Measurements from ENCODE around the gene CLGN.

Gene CLGN

GRCh38 chr4:140382732-140383131, 44.7 kb downstream of the CLGN start:
- DNase-seq (ENCODE audit: low read depth in 1 of 2, low spot score in 1 of 2), result no peak

- DNase-seq (ENCODE audit: low read depth in 1 of 2, low spot score in 1 of 2), result no peak
Measured at GRCh38 chr4:140374130-140374477, 53.3 kb downstream of the CLGN start.

DNA sequence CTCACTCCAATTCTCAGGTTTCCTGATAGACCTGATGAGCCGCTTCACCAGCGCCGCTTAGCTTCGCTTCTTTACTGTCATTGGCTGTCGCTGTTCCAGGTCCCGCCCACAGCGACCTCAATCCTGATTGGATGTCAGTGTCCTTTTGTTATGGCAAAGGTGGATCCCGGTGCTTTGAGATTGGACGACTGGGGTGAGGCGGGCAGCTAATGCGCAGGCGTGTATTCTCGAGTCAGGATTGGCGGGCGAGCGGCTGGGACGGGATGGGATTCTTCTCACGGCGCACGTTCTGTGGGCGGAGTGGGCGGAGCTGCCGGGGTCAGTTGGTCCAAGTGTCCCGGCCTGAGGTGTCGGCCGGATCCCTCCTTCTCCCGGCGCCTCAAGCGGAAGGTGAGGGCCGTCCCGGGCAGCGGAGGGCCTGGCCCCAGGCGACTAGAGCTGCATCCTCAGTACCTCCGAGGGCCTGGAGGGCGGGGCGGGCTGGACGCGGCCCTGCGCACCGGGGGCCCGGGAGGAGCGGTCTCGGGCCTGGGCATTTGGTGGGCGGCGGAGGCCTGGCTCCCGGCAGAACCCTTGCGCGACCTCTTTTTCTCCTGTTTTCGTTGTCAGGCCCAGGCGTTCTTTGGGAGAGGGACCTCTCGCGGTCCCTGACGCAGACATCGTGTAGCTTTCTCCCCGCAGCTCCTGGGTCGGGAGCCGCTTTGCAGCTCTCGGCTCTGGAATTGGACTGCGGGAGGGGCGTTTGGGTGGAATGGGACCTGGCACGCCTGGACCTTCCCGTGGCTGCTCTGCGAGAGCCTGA, 53.9 kb downstream of the CLGN start, which contains the start of gene SCOC:
Gene SCOC (plus strand): TSS at position 319 of the 802 bp plus-strand sequence. CDS start 5,525 bp downstream, outside the sequence.
- peak; percentile 87 to 91 for DNase-seq (ENCODE audit: low read depth in 1 of 2, low spot score in 1 of 2)

DNA sequence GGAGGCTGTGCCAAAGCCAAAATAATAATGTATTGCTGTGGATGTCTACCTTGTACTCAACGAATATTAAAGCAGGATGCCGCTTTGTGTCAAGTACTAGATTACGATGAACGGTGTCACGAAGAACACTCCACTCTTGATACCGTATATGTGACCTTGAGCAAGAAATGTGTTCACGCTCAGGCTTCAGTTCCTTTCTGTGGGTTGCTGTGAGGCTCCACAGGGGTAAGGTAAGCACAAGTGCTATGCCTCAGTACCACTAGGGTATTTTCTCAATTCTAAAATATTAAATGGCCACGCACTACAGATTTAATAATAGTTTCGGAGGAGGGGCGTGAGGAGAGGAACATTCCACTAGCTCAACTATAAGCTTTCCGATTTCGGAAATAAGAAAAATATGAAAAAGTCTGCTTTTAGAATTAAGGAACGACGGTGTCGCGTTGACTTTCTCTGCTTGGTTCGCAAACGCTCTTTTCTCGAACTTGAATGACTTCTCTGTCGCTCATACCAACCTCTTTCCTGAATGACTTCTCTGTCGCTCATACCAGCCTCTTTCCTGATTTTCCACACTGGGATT, 54.6 kb downstream of the CLGN start:
- DNase-seq (ENCODE audit: low read depth in 1 of 2, low spot score in 1 of 2), result no peak

GRCh38 chr4:140368686-140369085, 58.8 kb downstream of the CLGN start:
- DNase-seq (ENCODE audit: low read depth in 1 of 2, low spot score in 1 of 2), result no peak

GRCh38 chr4:140367738-140368137, 59.7 kb downstream of the CLGN start:
- no peak for DNase-seq (ENCODE audit: low read depth in 1 of 2, low spot score in 1 of 2)

DNA sequence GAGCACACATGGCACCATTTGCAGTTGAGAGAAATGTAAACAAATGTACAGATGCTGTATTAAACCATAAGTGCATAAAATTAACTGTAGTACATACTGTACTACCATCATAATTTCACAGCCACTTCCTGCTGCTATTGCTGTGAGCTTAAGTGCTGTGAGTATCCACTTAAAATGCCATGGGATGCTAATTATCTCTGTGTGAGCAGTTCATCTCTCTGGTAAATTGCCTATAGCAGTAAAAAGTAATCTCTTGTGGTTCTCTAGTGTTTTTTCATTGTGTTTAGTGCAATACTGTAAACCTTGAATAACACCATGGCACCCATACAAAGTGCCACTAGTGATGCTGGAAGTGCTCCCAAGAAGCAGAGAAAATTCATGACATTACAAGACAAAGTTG, 63.9 kb downstream of the CLGN start:
- DNase-seq (ENCODE audit: low read depth in 1 of 2, low spot score in 1 of 2), result no peak

- no peak for DNase-seq (ENCODE audit: low read depth in 1 of 2, low spot score in 1 of 2)
Measured at GRCh38 chr4:140363051-140363450, 64.4 kb downstream of the CLGN start.

- no peak for DNase-seq (ENCODE audit: low read depth in 1 of 2, low spot score in 1 of 2)
Measured at GRCh38 chr4:140361099-140361498, 66.3 kb downstream of the CLGN start.

DNA sequence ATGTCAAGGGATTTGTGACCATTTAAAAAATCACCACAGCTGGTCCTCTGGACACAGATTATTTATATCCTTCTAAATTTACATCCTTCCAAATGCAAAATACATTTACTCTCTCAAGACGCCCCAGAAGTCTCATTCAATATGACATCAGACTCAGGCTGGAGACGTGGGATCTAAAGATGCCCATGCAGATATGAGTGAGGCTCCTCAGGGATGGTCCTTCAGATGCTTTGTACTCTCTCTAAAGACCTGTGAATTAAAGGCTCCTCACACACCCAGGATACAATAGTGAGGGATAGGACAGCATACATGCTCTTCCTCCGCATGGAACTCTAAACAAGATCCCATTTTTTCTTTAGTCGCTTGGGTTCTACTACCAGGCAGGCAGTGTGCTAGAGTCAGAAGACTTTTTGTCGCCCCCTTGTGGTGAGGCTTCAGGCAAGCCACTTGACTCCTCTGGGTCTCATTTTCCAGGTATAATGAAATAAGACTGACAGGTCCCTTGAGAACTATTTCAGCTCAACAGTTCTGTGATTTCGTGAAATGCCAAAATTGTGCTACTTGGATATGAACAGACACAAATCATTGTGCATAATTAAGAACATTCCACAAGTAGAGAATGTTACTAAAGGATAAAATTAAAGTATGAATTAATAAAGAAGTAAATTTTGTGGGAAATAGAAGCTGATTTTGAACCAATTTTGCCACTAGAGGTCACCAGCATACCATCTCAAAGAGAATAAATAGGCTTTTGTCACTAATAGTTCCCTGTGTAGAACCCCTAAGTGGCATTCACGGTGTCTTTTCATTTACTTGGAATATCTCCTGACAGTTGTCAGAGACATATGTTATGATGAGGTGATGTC, 67.7 kb downstream of the CLGN start:
- peak; percentile 35 to 50 for DNase-seq (ENCODE audit: low read depth in 1 of 2, low spot score in 1 of 2)

DNA sequence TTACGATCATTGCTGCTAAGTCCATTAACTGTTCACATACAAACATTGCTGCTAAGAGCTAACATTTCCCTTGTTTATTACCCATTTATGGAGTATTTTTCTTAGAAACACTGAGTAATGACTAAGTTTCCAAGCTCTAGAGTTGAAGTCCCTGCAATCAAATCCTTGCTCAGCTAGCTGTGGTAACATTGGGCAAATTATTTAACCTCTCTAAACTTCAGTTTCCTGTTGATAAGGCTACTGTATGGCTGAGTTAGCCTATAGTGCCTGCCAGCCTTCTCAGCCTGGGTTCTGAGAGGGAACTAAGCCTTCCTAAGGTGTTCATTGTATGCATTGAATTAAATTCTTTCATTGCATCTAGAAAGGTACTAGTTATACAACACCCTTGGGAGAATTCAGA, 69.2 kb downstream of the CLGN start:
- DNase-seq (ENCODE audit: low read depth in 1 of 2, low spot score in 1 of 2), result no peak

- no peak for DNase-seq (ENCODE audit: low read depth in 1 of 2, low spot score in 1 of 2)
Measured at GRCh38 chr4:140357868-140358267, 69.6 kb downstream of the CLGN start.

- no peak for DNase-seq (ENCODE audit: low read depth in 1 of 2, low spot score in 1 of 2)
Measured at GRCh38 chr4:140355288-140355687, 72.2 kb downstream of the CLGN start.

DNA sequence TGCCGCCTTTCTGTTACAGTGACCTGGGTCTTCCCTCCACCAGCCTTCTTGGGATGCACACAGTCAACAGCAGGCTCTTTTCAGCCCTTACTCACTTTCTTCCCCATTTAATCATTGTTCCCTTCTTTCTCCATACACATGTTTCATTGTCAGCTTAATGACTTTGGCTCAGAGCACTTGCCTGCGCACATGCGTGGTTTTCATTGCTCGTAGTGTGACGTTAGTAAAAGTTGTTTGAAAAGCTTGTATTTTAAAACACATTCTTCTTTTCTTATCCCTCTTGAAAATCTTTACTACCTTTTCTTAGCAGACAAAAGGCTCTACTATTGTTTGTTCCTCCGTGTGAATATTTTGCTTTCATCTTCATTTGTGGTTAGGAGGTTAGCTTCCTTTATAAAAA, 73.7 kb downstream of the CLGN start:
- no peak for DNase-seq (ENCODE audit: low read depth in 1 of 2, low spot score in 1 of 2)

GRCh38 chr4:140351093-140352075, 76.1 kb downstream of the CLGN start:
- no peak for DNase-seq (ENCODE audit: low read depth in 1 of 2, low spot score in 1 of 2)

- DNase-seq (ENCODE audit: low read depth in 1 of 2, low spot score in 1 of 2), result no peak
Measured at GRCh38 chr4:140349816-140350215, 77.6 kb downstream of the CLGN start.

- DNase-seq (ENCODE audit: low read depth in 1 of 2, low spot score in 1 of 2), result no peak
Measured at GRCh38 chr4:140346136-140346535, 81.3 kb downstream of the CLGN start.

GRCh38 chr4:140344621-140345020, 82.8 kb downstream of the CLGN start:
- no peak for DNase-seq (ENCODE audit: low read depth in 1 of 2, low spot score in 1 of 2)

DNA sequence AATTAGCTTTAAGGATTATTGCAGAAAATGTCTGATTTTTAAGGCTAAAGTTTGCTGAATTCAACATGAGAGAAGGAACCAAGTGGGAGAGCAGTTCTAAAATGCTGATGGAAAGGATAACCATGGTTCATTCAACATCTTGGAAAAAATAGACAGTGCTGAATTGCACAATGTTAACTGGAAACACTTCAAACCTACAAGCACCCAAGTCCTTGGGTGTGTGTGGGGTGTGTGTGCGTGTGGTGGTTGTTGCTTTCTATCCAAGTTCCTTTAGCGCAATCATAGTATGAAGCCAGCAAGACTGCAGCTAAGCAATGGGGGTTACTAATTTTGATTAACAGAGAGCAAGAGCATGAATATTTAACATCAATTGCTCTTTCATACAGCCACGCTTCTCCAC, 83.3 kb downstream of the CLGN start:
- DNase-seq (ENCODE audit: low read depth in 1 of 2, low spot score in 1 of 2), result no peak

- DNase-seq (ENCODE audit: low read depth in 1 of 2, low spot score in 1 of 2), result no peak
Measured at GRCh38 chr4:140343303-140343702, 84.1 kb downstream of the CLGN start.

DNA sequence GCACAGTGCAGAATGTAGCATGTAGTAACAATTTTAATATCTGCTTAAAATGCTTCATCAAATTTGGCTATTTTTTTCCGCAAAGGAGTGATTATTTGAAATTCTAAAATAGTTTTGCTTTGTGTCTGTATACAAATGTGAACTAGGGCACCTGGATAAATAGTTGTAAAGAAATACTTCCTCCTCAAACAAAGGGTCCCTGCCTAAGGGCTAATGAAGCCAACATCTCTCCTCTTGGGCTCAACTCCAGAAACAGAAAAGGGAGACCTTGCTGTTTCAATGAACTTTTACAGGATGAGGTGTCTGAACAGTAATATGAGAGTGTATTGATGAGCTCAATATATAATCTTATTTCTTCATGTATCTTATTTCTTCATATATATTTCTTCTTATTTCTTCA, 84.8 kb downstream of the CLGN start:
- DNase-seq (ENCODE audit: low read depth in 1 of 2, low spot score in 1 of 2), result no peak
